ENCODE data around the gene ITSN1.

DNA sequence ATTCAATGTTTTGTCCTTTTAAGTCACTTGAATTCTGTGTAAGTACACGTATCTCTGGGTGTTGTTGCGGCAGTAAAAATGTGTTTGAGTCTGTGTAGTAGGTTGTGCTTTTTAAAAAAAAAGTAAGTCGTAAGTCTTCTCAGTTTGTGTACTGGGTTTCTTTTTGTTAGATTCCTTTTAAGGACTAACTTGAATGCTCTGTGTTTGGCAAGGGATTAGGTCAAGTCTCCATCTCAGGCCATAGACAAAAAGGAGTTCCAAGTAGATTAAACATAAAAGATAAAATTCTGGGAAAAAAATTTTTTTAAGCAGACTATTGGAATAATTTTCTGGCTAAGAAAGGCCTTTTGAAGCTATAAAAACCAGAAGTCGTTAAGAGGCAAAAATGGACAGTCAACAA lies 160.2 kb downstream of the ITSN1 start:
- no peak for TF ChIP-seq POLR2A (IDR thresholded peaks at IDR 0.05)
- TF ChIP-seq CTCF (IDR thresholded peaks at IDR 0.05), result no peak

Data from thyroid gland (tissue), 4 donors.